ENCODE data around the gene FGF10.

The FGF10 gene

DNA sequence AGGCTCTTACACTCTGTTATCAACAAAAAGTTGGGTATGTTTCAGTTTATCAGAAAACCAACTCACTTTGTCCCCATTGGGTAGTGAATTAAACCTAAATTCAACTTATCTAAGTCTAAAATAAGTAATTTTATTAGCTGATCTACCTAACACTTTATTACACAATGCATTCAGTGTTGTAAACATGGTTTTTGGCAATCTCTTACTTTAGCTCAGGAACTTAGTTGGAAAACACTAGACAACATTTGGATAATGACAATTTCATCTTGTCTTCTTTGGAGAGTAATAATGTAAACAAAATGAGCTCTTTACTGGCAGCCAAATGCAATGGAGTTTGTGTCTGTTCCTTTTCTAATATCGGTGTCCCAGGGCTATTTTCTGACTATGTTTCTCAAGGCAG is 33.0 kb downstream of the FGF10 start:
- no peak for DNase-seq (ENCODE audit: low read depth)

- no peak for DNase-seq (ENCODE audit: low read depth)
Measured at GRCh38 chr5:44345871-44346270, 43.3 kb downstream of the FGF10 start.

GRCh38 chr5:44336708-44337107 is 52.5 kb downstream of the FGF10 start:
- DNase-seq (ENCODE audit: low read depth) = no peak

DNA sequence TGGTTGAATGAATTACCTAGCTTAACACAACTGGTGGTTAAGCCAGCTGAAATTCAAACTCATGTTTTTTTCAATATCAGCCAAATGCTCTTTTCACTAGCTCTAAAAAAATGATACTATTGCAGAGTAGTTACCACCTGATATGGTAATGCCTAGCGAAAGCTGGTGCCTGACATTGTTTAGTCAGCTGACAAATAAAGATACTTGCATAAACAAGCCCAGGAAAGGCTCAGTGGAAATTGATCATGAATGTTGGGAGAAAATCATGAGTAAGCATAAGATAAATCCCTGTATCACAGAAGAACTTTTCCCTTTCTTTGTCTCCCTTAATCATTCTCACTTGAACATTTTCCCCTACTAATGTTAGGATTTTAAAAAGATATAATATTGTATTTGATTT is 54.6 kb downstream of the FGF10 start:
- DNase-seq (ENCODE audit: low read depth) = no peak

DNA sequence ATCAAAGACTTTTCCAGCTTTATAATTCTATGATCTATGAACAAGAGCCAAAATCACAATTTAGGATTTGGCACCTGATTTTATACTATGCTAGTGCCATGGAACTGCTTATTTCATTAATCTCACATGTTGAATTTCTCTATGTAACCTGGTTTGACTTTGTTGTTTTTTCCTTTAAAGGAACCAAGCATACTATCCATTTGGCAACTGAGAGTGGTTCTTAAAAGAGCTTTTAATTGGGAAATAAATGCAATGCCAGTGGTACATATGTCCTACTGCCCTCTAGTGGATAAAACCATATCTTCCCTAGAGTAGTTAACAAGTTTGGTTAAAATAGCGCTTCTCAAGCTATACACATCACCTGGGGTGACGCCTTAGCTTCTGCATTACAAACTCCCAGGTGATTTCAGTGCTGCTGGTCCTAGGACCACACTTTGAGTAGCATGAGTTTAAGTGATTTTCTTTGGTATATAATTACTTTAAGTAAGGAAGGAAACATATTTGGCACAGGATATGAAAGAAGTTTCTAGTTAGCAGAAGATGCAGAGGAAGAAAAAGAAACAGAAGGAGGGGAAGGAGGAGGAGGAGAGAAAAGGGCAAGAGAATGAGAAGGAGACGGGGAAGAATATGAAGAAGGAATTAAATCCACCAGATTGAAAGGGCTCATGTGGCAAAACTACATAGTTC is 56.8 kb downstream of the FGF10 start:
- no peak for DNase-seq (ENCODE audit: low read depth)

- no peak for DNase-seq (ENCODE audit: low read depth)
Measured at GRCh38 chr5:44331471-44332050, 57.7 kb downstream of the FGF10 start.

GRCh38 chr5:44329716-44330115 is 59.5 kb downstream of the FGF10 start:
- no peak for DNase-seq (ENCODE audit: low read depth)

- no peak for DNase-seq (ENCODE audit: low read depth)
Measured at GRCh38 chr5:44321144-44321725, 68.0 kb downstream of the FGF10 start.

- no peak for DNase-seq (ENCODE audit: low read depth)
Measured at GRCh38 chr5:44320188-44320587, 69.0 kb downstream of the FGF10 start.

DNA sequence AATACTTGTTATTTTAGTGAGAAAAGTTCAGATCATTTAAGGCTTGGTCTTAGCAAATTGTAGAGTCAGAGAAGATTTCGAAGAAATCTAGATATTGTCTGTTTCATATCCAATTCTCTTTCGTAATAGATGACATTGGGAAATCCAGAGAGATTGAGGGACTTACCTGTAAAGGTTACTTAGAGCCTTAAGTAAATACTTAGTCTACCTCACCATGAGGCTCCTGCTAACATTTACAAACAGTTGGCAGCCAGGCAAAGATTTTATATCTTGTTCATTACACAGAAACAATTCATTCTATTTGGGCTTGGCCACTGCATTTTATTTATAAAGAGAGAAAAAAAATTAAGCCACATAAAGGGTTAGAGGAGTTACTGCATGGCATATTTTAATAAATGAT is 70.3 kb downstream of the FGF10 start:
- DNase-seq (ENCODE audit: low read depth) = no peak

DNA sequence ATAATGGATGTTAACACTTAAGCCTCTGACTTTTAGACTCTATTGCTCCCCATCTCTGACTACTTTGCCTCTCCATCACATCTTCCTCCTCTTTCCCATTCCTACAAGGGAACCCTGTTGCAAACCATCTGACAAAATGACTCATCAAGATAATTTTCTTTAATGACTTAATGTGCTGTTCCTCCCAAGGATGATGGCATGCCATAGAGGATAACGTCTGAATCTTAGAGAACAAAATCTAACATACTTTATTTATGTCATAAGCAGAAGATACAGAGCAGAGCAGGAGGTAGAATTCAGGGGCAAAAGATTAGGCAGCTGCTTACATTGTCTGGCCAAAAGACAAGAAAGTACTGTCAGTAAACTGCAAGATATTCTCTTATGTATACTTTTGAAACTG is 76.8 kb downstream of the FGF10 start:
- DNase-seq (ENCODE audit: low read depth) = no peak

DNA sequence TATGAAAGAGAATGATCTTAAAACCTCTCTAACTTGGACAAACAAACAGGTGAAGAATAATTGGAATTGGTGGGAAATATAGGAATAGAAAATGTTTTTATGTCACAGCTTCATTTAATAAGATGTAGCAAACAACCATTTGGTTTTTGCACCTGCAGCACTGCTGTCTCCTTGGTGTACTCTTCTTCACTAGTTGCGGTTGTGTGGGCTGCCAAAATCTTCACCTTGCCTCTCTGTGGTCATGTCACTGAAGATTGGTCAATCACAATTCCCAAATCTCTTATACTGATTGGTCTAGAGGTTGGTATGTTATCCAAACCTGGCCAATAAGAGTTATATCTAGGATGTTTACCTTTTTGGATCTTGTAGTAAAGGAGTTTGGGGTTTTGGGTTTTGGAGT is 88.7 kb downstream of the FGF10 start:
- no peak for DNase-seq (ENCODE audit: low read depth)

GRCh38 chr5:44299394-44299793 is 89.8 kb downstream of the FGF10 start:
- no peak for DNase-seq (ENCODE audit: low read depth)

DNA sequence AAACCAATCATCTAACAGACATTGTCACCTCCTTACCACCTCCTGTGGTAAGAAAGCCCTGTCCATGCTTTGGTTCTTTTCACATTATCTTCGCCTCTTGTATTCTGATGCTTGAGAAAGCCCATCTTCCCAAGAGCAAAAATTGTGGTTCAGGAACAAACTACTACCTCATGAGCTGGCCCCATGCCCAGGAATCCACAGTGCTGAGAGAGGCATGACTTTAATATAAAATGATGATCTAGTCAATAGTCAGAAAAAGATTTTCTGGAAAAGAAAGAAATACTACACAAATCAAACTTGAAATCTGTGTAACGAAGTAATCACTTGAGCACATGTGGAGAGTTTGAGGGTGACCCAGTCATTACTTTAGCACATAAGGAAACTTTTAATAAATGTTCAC is 94.7 kb downstream of the FGF10 start:
- no peak for DNase-seq (ENCODE audit: low read depth)

GRCh38 chr5:44292736-44293135 is 96.5 kb downstream of the FGF10 start:
- DNase-seq (ENCODE audit: low read depth) = no peak

GRCh38 chr5:44278469-44278868 is 110.8 kb downstream of the FGF10 start:
- DNase-seq (ENCODE audit: low read depth) = no peak

DNA sequence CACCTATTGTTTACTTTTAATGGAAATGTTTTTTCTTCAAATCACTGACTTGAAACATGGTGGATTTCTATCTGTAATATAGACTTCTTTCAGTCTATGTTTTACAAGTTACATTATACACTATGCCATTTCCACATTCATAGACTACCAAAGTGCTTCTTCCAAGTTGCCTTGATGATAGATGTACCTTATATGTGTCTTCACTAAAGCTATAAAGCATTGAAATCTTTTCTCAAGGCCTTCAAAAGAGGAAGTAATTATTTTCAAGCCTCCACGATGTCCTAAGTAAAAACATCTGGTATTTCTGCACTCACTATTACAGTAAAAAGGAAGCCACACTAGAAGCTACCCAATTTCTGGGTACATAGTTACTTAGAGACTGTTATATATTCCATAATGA is 113.3 kb downstream of the FGF10 start:
- no peak for DNase-seq (ENCODE audit: low read depth)

DNA sequence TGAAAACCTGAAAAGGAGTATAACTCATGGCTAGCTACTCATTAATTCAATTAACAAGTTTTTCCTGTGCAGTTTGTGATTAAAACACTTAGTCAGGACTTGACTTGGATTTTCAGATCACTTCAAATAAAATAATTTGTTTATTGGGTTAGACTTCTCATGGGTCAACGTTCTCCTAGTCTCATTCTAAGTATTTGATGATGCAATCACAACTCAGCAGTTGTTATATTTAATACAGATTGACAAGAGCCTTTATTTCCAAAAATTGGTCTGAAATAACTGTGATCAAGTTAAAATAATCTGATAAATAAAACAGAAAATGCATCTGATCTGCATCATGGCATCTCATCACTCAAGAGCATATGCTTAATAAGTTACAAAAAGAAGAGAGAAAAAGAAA is 113.9 kb downstream of the FGF10 start:
- DNase-seq (ENCODE audit: low read depth) = no peak

DNA sequence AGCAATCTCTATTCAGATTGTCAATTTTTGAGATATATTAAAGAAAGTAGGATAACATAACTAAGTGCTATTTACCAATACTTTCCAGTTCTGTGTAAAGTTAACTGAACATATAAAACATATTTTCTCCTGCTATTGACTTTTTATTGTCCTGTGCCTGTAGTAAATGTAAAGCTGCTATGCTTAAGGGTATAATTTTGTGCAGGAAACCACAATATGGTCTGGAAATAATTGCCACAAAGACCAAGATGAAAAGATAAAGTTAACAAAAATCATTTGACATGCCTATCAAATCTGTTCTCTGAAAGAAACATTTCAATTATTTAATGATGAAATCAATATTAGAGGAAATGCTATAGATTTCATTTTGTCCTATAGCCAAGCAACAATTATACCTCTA is 121.3 kb downstream of the FGF10 start:
- no peak for DNase-seq (ENCODE audit: low read depth)

DNA sequence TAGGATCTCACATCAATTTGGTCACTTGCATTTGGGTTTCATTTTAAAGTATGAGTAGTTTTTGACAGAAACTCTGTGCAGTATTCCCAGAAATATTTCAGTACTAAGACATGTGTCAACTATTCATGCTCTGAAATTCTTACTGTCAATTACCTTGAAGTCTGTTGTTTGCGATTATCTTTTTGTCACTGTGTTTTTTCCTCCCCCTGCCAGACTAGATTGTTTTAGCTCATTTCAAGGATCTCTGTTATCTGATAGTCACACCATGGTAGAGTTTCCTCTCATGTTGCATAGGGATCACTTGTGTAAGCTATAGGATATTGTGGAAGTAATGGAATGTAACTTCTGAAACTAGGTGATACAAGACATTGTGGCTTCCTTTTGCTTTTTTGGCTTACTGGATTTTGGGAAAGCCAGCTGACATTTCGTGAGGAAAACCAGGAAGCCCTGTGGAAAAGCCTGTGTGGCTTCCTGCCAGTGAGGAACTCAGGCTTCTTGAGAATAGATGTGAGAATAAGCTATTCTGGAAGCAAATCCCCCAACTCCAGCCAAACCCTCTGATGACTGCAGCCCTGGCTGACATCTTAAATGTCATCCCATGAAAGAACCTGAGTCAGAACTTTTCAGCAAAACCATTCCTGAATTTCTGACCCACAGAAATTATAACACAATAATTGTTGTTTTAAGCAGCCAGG is 122.2 kb downstream of the FGF10 start:
- no peak for DNase-seq (ENCODE audit: low read depth)

- no peak for DNase-seq (ENCODE audit: low read depth)
Measured at GRCh38 chr5:44265713-44266112, 123.5 kb downstream of the FGF10 start.

DNA sequence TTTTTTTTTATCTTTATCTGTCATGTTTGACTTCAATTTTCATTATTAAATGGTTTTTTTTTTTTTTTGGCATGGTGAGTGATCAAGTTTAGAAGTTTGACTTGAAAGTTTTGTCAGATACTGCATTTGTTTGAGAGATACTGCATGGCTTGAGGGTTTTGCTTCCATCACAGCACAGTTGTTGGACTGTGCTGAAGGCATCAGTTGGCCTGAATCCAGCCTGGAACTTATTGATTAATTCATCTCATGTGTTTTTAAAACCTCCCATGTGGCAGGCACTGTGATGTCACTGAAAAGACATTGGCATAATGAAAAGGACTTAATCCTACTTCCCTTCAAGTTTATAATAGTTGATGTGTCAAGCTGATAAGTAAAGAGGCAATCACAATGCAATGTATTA is 128.4 kb downstream of the FGF10 start:
- no peak for DNase-seq (ENCODE audit: low read depth)

DNA sequence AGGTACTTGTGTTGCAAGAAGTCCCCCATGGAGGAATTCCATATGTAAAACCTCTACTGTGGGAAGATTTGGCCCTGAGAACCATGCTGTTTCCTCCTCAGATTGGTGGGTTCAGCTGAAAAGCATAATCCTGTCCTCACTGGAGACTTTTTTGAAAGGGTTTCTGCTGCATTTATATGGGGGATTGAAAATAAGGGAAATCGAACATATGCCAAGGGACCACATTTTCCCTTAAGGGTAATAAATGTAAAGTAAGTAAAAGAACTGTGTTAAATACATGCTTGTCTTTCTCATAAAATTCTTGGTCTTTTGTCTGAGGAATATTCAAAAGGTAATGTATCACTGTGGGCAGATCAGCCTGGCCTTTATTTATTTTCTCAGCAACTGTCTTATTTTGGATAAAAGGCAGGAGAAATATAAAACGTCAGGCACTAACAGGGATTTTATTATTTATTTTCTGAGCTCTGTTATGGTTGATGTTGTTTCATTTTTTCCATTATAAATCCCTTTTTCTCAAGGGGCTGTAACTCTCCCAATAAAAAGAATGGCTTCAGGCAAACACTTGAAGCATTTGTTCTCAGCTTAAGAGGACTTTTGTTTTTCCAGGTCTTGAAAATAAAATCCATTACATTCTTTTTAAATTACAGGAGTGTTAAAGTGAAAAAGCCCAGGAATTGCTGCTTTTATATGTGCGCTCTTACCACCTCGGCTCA is 131.4 kb downstream of the FGF10 start:
- DNase-seq (ENCODE audit: low read depth) = no peak

All from activated T-cell treated with anti-CD3 and anti-CD28 coated beads for 24 hours (primary cell).